Thoracic aorta (tissue), 2 donors: ENCODE measurements around the gene HEMGN. TPM values are rescaled to one million over a fixed set of nuclear protein-coding genes. Genes with fewer than 3 reads are reported as not detected.

ENCODE experiments used
- ATAC-seq: fragments of 150-250 bp; one replicate; pipeline ENCODE4 v1.8.0; 2017; ENCODE audit warnings: low read depth; ENCODE audit not compliant: insufficient number of reproducible peaks, low FRiP score
- DNase-seq: peaks from one replicate; pipeline ENCODE4 v3.0.0-alpha.2; 2020; ENCODE audit warnings: low spot score
- H3K27ac ChIP-seq, 2 donors: fragments of 200-600 bp; sonication (generic); 1 replicate in 1 of 2; 2 replicates in 1 of 2; pipeline ENCODE4 v1.5.1; 2016; ENCODE audit warnings: mild to moderate bottlenecking in 2 of 2, moderate library complexity in 2 of 2
- H3K27me3 ChIP-seq: fragments of 200-600 bp; sonication (generic); replicated peaks from 2 replicates; pipeline ENCODE4 v1.6.0; 2016; ENCODE audit warnings: mild to moderate bottlenecking; ENCODE audit not compliant: insufficient read depth
- H3K36me3 ChIP-seq: fragments of 200-600 bp; sonication (generic); one replicate; pipeline ENCODE4 v1.5.1; 2016
- H3K4me1 ChIP-seq, 2 donors: fragments of 200-600 bp; sonication (generic); 1 replicate in 1 of 2; 2 replicates in 1 of 2; pipeline versions ENCODE4 v1.5.1 to v1.6.0; 2016; ENCODE audit warnings: low read depth in 2 of 2, mild to moderate bottlenecking in 1 of 2; ENCODE audit not compliant: control insufficient read depth in 1 of 2
- H3K4me3 ChIP-seq: fragments of 200-600 bp; sonication (generic); 2 replicates; pipeline ENCODE4 v1.5.1; 2016; ENCODE audit warnings: mild to moderate bottlenecking
- H3K9me3 ChIP-seq: fragments of 200-600 bp; sonication (generic); 2 replicates; pipeline ENCODE4 v1.5.1; 2016
- total RNA-seq, 2 donors: library from RNA; depleted of rRNA; stranded (reverse); fragments of >200 nt; gene quantifications; one replicate each; pipeline versions ENCODE4 v1.1.0 to v1.2.3, GENCODE V29; 2016
- TF ChIP-seq, protein P1 (sequence below): fragments of 200-600 bp; sonication (generic); IDR thresholded peaks from one replicate; pipeline ENCODE4 v1.5.1; 2019; ENCODE audit warnings: antibody characterized with exemption

The HEMGN gene
- total RNA-seq, 2 donors from 2014 or later: 0.42 TPM; not detected in 1

DNA sequence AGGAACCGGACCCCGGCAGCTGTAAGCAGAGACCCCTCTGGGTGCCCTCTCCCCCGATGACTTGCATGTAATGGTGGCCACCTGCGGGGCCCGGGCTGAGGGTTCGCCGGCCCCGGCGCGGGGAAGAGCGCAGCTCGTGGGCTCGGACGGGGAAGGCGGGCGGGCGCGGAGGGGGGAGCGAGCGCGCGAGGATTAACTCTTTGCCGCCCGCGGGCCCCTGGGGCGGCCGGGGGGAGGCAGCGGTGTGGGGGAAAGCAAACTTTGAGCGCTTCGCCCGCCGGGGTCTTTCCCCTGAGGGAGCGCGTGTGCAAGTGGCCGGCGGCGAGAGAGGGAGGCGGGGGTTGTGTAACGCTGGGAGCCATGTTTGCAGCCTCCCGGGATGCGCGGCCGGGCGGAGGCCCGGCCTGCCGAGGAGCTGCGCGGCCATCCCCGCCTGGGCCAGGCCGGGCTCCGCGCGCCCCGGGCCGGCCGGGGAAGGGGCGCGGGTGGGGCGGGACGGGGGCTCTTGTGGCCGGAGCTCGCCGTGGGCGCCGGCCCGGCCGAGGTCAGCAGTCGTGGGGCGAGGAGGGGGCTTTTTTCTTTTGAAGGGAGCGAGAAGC lies 45.7 kb upstream of the HEMGN start:
- Histone ChIP-seq H3K27ac (peak overlapping the region; percentile 97 to 99), H3K36me3 (no peaks in the 10 kb centered on the region), H3K4me1 (peaks cover 7 to 26% of the 10 kb centered on the region in 2 donors), H3K27me3 (no peaks in the 10 kb centered on the region), H3K4me3 (peak overlapping the region; percentile 100), H3K9me3 (no peaks in the 10 kb centered on the region)
- ATAC-seq (peak; percentile 3), DNase-seq (no peak)
- TF ChIP-seq, protein P1, sequence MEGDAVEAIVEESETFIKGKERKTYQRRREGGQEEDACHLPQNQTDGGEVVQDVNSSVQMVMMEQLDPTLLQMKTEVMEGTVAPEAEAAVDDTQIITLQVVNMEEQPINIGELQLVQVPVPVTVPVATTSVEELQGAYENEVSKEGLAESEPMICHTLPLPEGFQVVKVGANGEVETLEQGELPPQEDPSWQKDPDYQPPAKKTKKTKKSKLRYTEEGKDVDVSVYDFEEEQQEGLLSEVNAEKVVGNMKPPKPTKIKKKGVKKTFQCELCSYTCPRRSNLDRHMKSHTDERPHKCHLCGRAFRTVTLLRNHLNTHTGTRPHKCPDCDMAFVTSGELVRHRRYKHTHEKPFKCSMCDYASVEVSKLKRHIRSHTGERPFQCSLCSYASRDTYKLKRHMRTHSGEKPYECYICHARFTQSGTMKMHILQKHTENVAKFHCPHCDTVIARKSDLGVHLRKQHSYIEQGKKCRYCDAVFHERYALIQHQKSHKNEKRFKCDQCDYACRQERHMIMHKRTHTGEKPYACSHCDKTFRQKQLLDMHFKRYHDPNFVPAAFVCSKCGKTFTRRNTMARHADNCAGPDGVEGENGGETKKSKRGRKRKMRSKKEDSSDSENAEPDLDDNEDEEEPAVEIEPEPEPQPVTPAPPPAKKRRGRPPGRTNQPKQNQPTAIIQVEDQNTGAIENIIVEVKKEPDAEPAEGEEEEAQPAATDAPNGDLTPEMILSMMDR: no peak

DNA sequence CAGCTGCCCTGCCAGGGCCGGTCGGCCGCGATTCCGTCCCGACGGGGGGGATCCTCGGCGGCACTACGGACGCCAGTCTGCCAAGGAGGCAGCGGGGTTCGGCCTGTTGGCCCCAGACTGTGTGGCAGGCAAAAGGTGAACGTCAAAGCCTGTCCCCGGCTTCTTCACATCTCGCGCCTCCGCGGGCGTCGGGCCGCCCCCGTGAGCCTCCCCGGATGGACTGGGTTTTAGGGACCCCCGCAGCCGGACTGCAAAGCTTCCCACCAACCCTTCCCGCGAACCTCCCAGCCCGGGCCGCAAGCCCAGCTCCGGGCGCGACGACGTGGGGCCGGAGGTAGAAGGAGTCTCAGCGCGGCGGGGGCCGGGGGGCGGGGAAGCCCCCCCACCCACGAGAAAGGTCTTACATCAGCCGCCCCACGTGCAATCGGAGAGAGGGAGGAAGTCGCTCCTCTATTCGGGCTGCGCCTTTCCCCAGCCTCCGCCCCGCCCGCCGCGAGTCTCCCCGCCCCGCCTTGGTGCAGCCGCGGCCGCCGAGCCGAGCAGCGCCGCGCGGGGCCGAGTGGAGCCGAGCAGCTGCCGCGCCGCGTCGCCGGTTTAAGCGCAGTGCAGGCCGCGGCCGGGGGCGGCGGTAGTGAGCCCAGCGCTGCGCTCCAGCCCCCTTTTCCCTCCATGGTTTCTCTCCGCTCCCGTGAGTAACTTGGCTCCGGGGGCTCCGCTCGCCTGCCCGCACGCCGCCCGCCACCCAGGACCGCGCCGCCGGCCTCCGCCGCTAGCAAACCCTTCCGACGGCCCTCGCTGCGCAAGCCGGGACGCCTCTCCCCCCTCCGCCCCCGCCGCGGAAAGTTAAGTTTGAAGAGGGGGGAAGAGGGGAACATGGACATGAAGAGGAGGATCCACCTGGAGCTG lies 45.0 kb upstream of the HEMGN start, which contains the start of gene ANP32B:
TSS of gene ANP32B (plus strand) at position 659 of the 906 bp plus-strand sequence. CDS start at position 874, 215 bp downstream.
- Histone ChIP-seq H3K36me3 (no peaks in the 10 kb centered on the region), H3K9me3 (no peaks in the 10 kb centered on the region), H3K4me3 (peak within 1 kb of the TSS; percentile 100), H3K27me3 (no peaks in the 10 kb centered on the region), H3K27ac (peak within 1 kb of the TSS; percentile 97 to 99), H3K4me1 (peaks cover 7 to 26% of the 10 kb centered on the region in 2 donors)
- TF ChIP-seq, protein P1: peak; percentile 80
- peak; percentile 74 for DNase-seq
- peak; percentile 67 for ATAC-seq

DNA sequence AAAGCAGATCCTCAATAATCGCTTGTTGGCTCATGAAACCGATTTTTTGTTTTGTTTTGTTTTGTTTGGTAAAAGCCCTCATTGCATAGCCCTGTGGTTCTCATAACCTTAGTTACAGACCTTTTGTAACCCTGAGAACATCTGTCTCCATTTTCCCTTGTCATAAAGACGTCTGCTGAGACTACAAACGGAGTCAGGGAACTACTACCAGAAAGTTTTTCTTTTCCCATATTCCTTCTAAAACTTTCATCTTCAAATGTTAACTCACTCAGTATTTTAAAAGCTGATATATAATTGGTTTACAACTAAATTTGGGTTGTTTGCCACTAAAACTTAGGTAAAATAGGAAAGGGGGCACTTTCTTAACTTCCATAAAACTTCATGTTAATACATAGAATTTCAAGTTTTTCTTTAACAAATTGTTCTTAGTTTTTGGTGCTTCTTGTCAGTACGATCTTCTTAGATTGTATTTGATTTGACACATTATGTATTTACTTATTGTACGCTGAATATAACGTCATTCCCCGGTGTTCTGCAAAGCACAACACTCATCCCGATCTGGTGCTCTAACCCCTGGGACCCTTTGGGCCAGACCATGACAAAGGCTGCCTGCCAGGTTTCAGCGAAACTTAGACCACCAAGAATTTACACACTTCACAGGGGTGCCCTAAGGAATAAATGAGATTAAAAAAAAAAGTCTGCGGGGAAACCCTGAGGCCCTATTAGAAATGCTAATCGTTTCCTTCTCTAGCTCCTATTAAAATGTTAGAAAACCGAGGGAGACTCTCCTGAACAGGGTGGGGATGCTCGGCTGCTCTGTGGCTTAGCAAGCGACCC lies 44.1 kb upstream of the HEMGN start:
- H3K9me3 ChIP-seq: no peaks in the 10 kb centered on the region
- H3K4me3 ChIP-seq: peak overlapping the region; percentile 100
- no peaks in the 10 kb centered on the region for H3K27me3 ChIP-seq
- DNase-seq: no peak
- peak overlapping the region; percentile 38 to 45 for H3K27ac ChIP-seq
- H3K36me3 ChIP-seq: no peaks in the 10 kb centered on the region
- H3K4me1 ChIP-seq: peaks cover 7 to 26% of the 10 kb centered on the region in 2 donors
- no peak for ATAC-seq
- TF ChIP-seq, protein P1: no peak

DNA sequence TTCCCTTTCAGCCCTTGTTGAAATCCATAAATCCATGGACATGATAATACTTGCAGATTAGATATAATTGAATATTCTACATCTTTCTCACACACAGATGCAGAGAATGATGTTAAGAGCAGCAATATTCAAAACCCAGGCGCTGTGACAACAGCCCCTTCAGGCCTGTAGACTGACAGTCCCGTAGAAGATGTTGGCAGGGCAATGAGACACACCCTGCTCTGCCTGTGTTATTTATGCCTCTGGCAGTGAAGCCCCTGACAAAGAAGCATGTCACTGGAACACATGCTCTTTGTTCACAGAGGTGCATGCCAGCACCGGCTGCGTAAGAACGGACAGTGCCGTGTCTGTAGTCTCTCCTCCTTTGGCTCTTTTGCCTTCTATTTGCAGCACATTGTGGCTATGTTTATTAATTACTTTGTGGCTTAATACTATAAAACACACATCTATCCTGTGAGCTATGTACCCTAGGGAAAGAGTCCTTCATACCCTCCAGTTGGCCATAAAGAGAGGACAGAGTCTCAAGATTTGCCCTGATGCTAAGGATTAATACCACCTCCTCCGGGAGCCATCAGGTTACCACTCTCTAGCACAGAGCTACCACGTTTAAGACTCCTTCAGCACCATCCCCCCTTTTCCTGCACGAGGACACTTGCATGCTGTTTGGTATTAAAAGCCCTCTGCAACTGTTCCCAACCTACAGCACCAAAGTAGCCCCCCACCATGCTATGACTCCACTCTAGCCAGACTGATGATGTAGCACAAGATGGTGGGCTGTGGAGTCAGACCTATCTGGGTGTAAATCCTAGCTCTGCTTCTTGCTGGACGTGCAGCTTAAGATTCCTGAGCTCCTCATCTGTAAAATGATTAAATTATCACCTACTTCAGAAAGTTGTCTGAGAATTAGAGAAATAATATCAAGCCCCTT lies 43.2 kb upstream of the HEMGN start:
- ATAC-seq: no peak

More for the DNA sequence above, 43.2 kb upstream of the HEMGN start:
- no peaks in the 10 kb centered on the region for H3K27me3 ChIP-seq
- no peak overlapping the region for H3K27ac ChIP-seq
- no peak for DNase-seq
- no peaks in the 10 kb centered on the region for H3K36me3 ChIP-seq
- H3K4me1 ChIP-seq: peaks cover 7 to 19% of the 10 kb centered on the region in 2 donors
- H3K4me3 ChIP-seq: no peak overlapping the region
- TF ChIP-seq, protein P1: no peak
- no peaks in the 10 kb centered on the region for H3K9me3 ChIP-seq
